ENCODE measurements around the gene TRMT112.
A peak's percentile ranks its signal among the peaks of the same experiment; 100 is the strongest.

TRMT112 gene

DNA sequence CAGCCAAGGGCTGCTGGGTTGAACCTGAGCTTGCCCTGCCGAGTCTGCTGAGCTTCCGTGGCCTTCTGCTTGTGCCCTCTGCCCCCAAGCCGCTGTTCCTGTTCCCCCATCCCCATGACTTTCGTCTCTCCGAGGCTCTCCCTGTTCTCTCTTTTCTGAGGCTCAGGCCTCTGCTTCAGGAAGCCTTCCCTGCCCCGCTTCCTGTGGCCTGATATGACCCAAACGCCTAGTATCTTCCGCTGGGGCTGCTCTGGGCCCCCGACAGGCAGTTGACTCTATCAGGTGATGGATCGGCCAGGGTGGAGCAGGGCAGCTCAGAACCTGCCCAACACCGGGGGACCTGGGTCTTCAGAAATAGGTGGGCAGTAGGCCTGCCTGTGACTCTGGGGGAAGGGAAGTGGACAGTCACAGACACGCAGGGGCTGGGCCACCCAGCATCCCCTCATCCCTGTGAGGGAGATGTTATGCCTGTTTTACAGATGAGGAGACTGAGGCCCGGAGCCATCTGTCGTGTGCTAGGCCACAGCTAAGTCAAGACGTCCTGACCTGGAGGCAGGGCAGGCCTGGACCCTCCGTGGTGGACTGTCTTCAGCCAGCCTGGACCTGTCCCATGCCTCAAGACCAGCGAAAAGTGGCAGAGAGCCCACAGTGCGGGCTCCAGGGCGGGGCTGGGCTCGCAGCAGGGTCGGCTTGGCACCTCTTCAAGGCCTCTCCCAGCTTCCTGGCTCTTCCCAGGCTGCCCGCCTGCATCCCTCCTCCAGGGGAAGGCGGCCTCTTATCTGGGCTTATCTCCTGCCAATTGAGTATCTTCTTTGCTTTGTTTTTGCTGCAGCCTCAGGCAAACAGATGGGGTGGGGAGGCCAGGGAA, 49.1 kb downstream of the TRMT112 start:
- no peak for DNase-seq

- DNase-seq = peak; percentile 33
Measured at GRCh38 chr11:64267207-64267945, 50.0 kb downstream of the TRMT112 start.

Data from NCI-H2107 (cell line).